ENCODE measurements around the gene TNNI2. TPM values are rescaled to one million over a fixed set of nuclear protein-coding genes. Genes with fewer than 3 reads are reported as not detected.

The TNNI2 gene
- total RNA-seq, 1 experiment from 2014 or later = not detected

GRCh38 chr11:1857064-1857463, 18.3 kb downstream of the TNNI2 start:
- H4K91ac ChIP-seq (ENCODE audit: insufficient read length, low read depth, low read length) = no peak overlapping the region
- H3K14ac ChIP-seq (ENCODE audit: insufficient read depth, low read length) = no peak overlapping the region; the same call in 1 of the 2 replicates
- no peaks in the 10 kb centered on the region for H3K23me2 ChIP-seq (ENCODE audit: insufficient read length, low read depth, low read length, poor library complexity, severe bottlenecking)
- H3K27ac Mint-ChIP-seq = no peak overlapping the region
- no peak overlapping the region for H3T11ph ChIP-seq (ENCODE audit: low read length)
- no peak for DNase-seq
- no peak overlapping the region for H2BK15ac ChIP-seq (ENCODE audit: low read depth, low read length)
- H3K4me3 Mint-ChIP-seq = no peak overlapping the region
- H3K4me2 ChIP-seq (ENCODE audit: insufficient read depth, insufficient read length, low read length) = no peak overlapping the region
- H2BK20ac ChIP-seq (ENCODE audit: low read depth, low read length, poor library complexity, severe bottlenecking) = no peak overlapping the region
- no peaks in the 10 kb centered on the region for H3K27me3 ChIP-seq (ENCODE audit: insufficient read depth, low read length)
- H2BK120ac ChIP-seq (ENCODE audit: low read depth, low read length, poor library complexity, severe bottlenecking) = no peak overlapping the region
- H2AFZ ChIP-seq (ENCODE audit: low read length) = no peak overlapping the region
- H3K27ac ChIP-seq (ENCODE audit: insufficient read length, low read depth, low read length) = no peak overlapping the region
- H3K4ac ChIP-seq (ENCODE audit: low read depth, low read length) = no peak overlapping the region
- H3K56ac ChIP-seq (ENCODE audit: insufficient read length, low read depth, low read length) = no peak overlapping the region
- H4K8ac ChIP-seq (replicated peaks; ENCODE audit: insufficient read length, low read depth, low read length) = no peak overlapping the region
- no peaks in the 10 kb centered on the region for H3K79me1 ChIP-seq (ENCODE audit: insufficient read depth, low read depth, low read length, poor library complexity, severe bottlenecking)
- H3K23ac ChIP-seq (ENCODE audit: insufficient read length, low read depth, low read length) = no peak overlapping the region
- no peaks in the 10 kb centered on the region for H3K4me1 Mint-ChIP-seq
- H3K9me3 Mint-ChIP-seq = no peaks in the 10 kb centered on the region
- H3K18ac ChIP-seq (ENCODE audit: insufficient read length, low read depth, low read length) = no peak overlapping the region
- H3K9ac ChIP-seq (ENCODE audit: extremely low read depth, insufficient read length, low read length) = no peak overlapping the region
- no peak overlapping the region for H2BK5ac ChIP-seq (ENCODE audit: insufficient read length, low read length)
- no peaks in the 10 kb centered on the region for H3K9me3 ChIP-seq (ENCODE audit: control insufficient read depth, low read depth, low read length)
- H3K4me1 ChIP-seq (ENCODE audit: insufficient read depth, low read length) = no peaks in the 10 kb centered on the region
- H4K5ac ChIP-seq (ENCODE audit: insufficient read length, low read depth, low read length) = no peak overlapping the region
- H3K27me3 Mint-ChIP-seq (ENCODE audit: low read depth) = peaks cover 10% of the 10 kb centered on the region
- no peaks in the 10 kb centered on the region for H3K36me3 Mint-ChIP-seq (ENCODE audit: insufficient read depth in 1 of 3, low read depth in 3 of 3)
- H4K20me1 ChIP-seq (ENCODE audit: control insufficient read depth, insufficient read depth, insufficient read length) = no peaks in the 10 kb centered on the region
- TF ChIP-seq CTCF (conservative IDR thresholded peaks at IDR 0.05) = no peak
- H2BK12ac ChIP-seq (ENCODE audit: insufficient read length, low read depth, low read length) = no peak overlapping the region
- whole genome bisulfite sequencing (ENCODE audit: extremely low coverage, insufficient read length, low lambda C conversion rate) = no CpG with 5 or more reads among the region's 11 CpGs
- H3K79me2 ChIP-seq (ENCODE audit: insufficient read depth, low read length) = no peaks in the 10 kb centered on the region
- no peak overlapping the region for H2AK5ac ChIP-seq (ENCODE audit: insufficient read length, low read length)

All from H9 (cell line).